CD4-positive, alpha-beta memory T cell (primary cell): ENCODE data around the gene TOX3. TPM values are rescaled to one million over a fixed set of nuclear protein-coding genes. Genes with fewer than 3 reads are reported as not detected.

Source experiments
- CTCF ChIA-PET: fragments of 350-600 bp; sonication (Branson Sonifier 250); formaldehyde crosslinking; loops from one replicate; lab custom pipeline; 2021; ENCODE audit warnings: inconsistent platforms; ENCODE audit not compliant: partially characterized antibody; lab: Charles Lee
- POLR2A ChIA-PET: fragments of 350-600 bp; sonication (Branson Sonifier 250); formaldehyde crosslinking; loops from one replicate; lab custom pipeline; 2021; ENCODE audit not compliant: partially characterized antibody; lab: Charles Lee
- DNase-seq, 5 donors: peaks; one replicate each; pipeline versions ENCODE4 v3.0.0 to v3.0.0-alpha.2; 2020 to 2022; ENCODE audit warnings: mixed read lengths in 1 of 5
- H3K27ac ChIP-seq: one replicate; pipeline ENCODE4 v1.7.0; 2013; ENCODE audit warnings: low read depth, low read length
- H3K27me3 ChIP-seq: 2 replicates; pipeline ENCODE4 v1.7.0; 2013; ENCODE audit warnings: mild to moderate bottlenecking, low read length, moderate library complexity; ENCODE audit not compliant: insufficient read depth
- H3K36me3 ChIP-seq: 2 replicates; pipeline ENCODE4 v1.7.0; 2013; ENCODE audit warnings: mild to moderate bottlenecking, low read length, moderate library complexity; ENCODE audit not compliant: insufficient read depth
- H3K4me1 ChIP-seq: 2 replicates; pipeline ENCODE4 v1.7.0; 2013; ENCODE audit warnings: mild to moderate bottlenecking, low read length, moderate library complexity; ENCODE audit not compliant: insufficient read depth
- H3K4me3 ChIP-seq, 2 donors: one replicate each; pipeline ENCODE4 v1.7.0; 2013; ENCODE audit warnings: low read length in 2 of 2, mild to moderate bottlenecking in 1 of 2
- H3K9me3 ChIP-seq, 2 donors: one replicate each; pipeline ENCODE4 v1.7.0; 2013; ENCODE audit warnings: low read length in 2 of 2, control low read depth in 1 of 2; ENCODE audit not compliant: control insufficient read depth in 1 of 2
- H3K27ac Mint-ChIP-seq, 7 donors: one replicate each; pipeline ENCODE4 v1.8.0; 2020 to 2021; ENCODE audit warnings: mixed read lengths in 7 of 7, mild to moderate bottlenecking in 6 of 7, inconsistent platforms in 3 of 7, moderate library complexity in 3 of 7
- H3K27me3 Mint-ChIP-seq, 2 donors: one replicate each; pipeline ENCODE4 v1.8.0; 2020 to 2021; ENCODE audit warnings: mixed read lengths in 2 of 2
- H3K36me3 Mint-ChIP-seq, 2 donors: one replicate each; pipeline ENCODE4 v1.8.0; 2020 to 2021; ENCODE audit warnings: mixed read lengths in 2 of 2, inconsistent platforms in 1 of 2, mild to moderate bottlenecking in 1 of 2
- H3K4me1 Mint-ChIP-seq, 4 donors: one replicate each; pipeline ENCODE4 v1.8.0; 2020 to 2021; ENCODE audit warnings: mixed read lengths in 4 of 4, mild to moderate bottlenecking in 1 of 4
- H3K4me3 Mint-ChIP-seq, 8 donors: one replicate each; pipeline ENCODE4 v1.8.0; 2020 to 2021; ENCODE audit warnings: mixed read lengths in 8 of 8, mild to moderate bottlenecking in 7 of 8, moderate library complexity in 6 of 8, inconsistent platforms in 3 of 8
- H3K9me3 Mint-ChIP-seq, 8 donors: one replicate each; pipeline ENCODE4 v1.8.0; 2020 to 2021; ENCODE audit warnings: mixed read lengths in 8 of 8, mild to moderate bottlenecking in 5 of 8, inconsistent platforms in 3 of 8, moderate library complexity in 1 of 8
- intact Hi-C: fragments of 100-400 bp; cut with micrococcal nuclease; formaldehyde crosslinking; loops from one replicate; pipeline ENCODE4 v1.15.1; 2023
- polyA plus RNA-seq, 2 donors: library from polyadenylated mRNA; unstranded; fragments of 300-500 nt; fragmentation: Illumina TruSeq; gene quantifications; one replicate each; pipeline ENCODE4 v1.2.3, GENCODE V29; 2021
- total RNA-seq, 2 experiments: library from RNA; stranded (reverse); gene quantifications; one replicate each; pipeline ENCODE4 v1.2.3, GENCODE V29; 2021

Gene TOX3
- total and polyA plus RNA-seq, 4 experiments from 2014 or later, result 0.13 TPM; not detected in 3

DNA sequence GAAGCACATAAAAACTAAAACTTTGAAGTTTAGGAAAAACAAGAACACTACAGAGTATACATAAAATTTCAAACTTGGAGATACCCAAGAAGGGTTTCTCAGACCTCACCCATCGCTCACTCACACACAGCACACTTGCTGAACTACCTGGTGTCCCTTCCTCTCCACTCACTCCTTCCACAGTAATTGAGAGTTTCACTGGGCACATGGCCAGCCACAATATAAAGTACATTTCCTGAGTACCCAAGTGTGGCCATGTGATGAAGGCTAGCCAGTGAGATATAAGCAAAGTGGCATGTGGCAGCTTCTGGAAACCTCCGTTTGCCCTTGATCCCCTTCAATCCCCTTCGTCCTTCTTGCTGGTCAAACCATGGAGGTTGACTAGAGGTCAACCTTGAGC lies 11.9 kb downstream of the TOX3 start:
- no peak overlapping the region for H3K4me3 ChIP-seq
- POLR2A ChIA-PET, result no interaction called here
- no peak overlapping the region for H3K4me3 Mint-ChIP-seq
- H3K4me1 ChIP-seq, result no peaks in the 10 kb centered on the region
- no peaks in the 10 kb centered on the region for H3K9me3 ChIP-seq
- H3K4me1 Mint-ChIP-seq, result no peaks in the 10 kb centered on the region
- H3K36me3 Mint-ChIP-seq, result no peaks in the 10 kb centered on the region
- H3K36me3 ChIP-seq, result no peaks in the 10 kb centered on the region
- H3K9me3 Mint-ChIP-seq, result peaks cover 0 to 11% (median 5%) of the 10 kb centered on the region in 8 donors
- H3K27me3 Mint-ChIP-seq, result peaks cover 0 to 2% of the 10 kb centered on the region in 2 donors
- intact Hi-C loops, result no loop called here
- CTCF ChIA-PET, result no interaction called here
- DNase-seq, result no peak
- H3K27me3 ChIP-seq, result no peaks in the 10 kb centered on the region
- H3K27ac Mint-ChIP-seq, result no peak overlapping the region
- H3K27ac ChIP-seq, result no peak overlapping the region

- Mint-ChIP-seq H3K4me3 (no peak overlapping the region), H3K27me3 (peaks cover 0 to 2% of the 10 kb centered on the region in 2 donors), H3K4me1 (no peaks in the 10 kb centered on the region), H3K27ac (no peak overlapping the region), H3K36me3 (no peaks in the 10 kb centered on the region), H3K9me3 (peaks cover 0 to 10% (median 3%) of the 10 kb centered on the region in 8 donors)
- no peaks in the 10 kb centered on the region for H3K9me3 ChIP-seq
- H3K27ac ChIP-seq, result no peak overlapping the region
- CTCF ChIA-PET, result no interaction called here
- no peak overlapping the region for H3K4me3 ChIP-seq
- POLR2A ChIA-PET, result no interaction called here
- H3K27me3 ChIP-seq, result no peaks in the 10 kb centered on the region
- no peaks in the 10 kb centered on the region for H3K4me1 ChIP-seq
- DNase-seq, result no peak
- intact Hi-C loops, result no loop called here
- H3K36me3 ChIP-seq, result no peaks in the 10 kb centered on the region
Measured at GRCh38 chr16:52533296-52533695, 13.6 kb downstream of the TOX3 start.

GRCh38 chr16:52532384-52532783 lies 14.6 kb downstream of the TOX3 start:
- no peak overlapping the region for H3K27ac ChIP-seq
- H3K36me3 Mint-ChIP-seq, result no peaks in the 10 kb centered on the region
- intact Hi-C loops, result no loop called here
- H3K27ac Mint-ChIP-seq, result no peak overlapping the region
- no peaks in the 10 kb centered on the region for H3K4me1 Mint-ChIP-seq
- CTCF ChIA-PET, result no interaction called here
- peaks cover 0 to 10% (median 3%) of the 10 kb centered on the region in 8 donors for H3K9me3 Mint-ChIP-seq
- no peaks in the 10 kb centered on the region for H3K9me3 ChIP-seq
- H3K4me1 ChIP-seq, result no peaks in the 10 kb centered on the region
- H3K4me3 ChIP-seq, result no peak overlapping the region
- no peaks in the 10 kb centered on the region for H3K36me3 ChIP-seq
- no peak for DNase-seq
- peaks cover 0 to 2% of the 10 kb centered on the region in 2 donors for H3K27me3 Mint-ChIP-seq
- no peak overlapping the region for H3K4me3 Mint-ChIP-seq
- POLR2A ChIA-PET, result no interaction called here
- H3K27me3 ChIP-seq, result no peaks in the 10 kb centered on the region

DNA sequence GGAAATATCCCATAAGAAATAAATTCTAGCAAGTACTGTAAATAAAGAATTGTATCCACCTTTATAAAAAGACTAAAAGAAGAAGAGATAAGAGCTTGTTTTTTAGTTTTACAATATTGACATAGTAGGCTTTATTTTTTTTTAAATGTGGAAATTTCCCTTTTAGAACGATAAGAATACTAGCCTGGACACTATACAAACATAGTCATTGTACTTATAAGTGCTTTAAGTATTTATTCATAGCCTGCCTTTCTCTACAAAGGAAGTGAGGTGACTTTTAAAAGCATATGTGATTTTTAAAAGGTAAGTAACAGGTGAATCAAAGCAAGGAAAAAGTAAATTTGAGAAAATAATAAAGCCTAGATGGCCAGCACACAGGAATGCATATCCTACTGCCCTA lies 17.7 kb downstream of the TOX3 start:
- H3K4me3 Mint-ChIP-seq, result no peak overlapping the region
- H3K27ac ChIP-seq, result no peak overlapping the region
- intact Hi-C loops, result no loop called here

DNA sequence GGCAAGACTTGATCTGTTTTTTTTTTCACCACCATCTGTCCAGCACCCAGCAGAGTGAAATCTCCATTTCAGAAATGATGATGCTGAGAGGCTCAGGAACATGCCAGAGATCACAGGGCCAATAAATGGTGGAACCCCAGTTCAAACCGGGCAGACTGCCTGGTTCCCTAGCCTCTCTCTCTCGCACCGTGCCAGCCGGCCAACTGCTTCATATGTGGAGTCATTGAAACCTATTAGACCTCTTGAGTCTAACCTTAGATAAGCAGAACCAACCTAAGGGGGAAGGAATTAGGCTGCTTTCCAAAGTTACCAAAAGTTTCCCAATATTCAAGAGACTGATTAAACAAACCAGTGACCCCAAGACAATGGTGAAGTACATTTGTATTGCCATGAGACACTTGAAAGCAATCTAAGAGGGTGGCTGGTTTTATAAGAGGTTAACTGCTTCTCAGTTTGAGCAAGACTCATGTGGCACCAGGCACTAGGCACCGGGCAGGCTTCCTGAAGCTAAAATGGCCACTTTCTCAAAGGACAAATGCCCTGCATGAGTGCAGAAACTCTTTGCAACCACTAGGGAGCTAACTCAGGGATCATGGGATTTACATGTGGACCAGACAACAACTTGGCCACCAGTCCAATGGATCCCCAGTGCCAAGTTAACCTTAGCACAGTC lies 18.4 kb downstream of the TOX3 start:
- ChIA-PET CTCF (no interaction called here), POLR2A (no interaction called here)
- no peak for DNase-seq
- no peak overlapping the region for H3K4me3 ChIP-seq
- H3K27me3 ChIP-seq, result no peaks in the 10 kb centered on the region
- no peaks in the 10 kb centered on the region for H3K36me3 Mint-ChIP-seq
- H3K36me3 ChIP-seq, result no peaks in the 10 kb centered on the region
- H3K27me3 Mint-ChIP-seq, result no peaks in the 10 kb centered on the region
- H3K27ac Mint-ChIP-seq, result no peak overlapping the region
- no peaks in the 10 kb centered on the region for H3K4me1 Mint-ChIP-seq
- no peaks in the 10 kb centered on the region for H3K9me3 ChIP-seq
- H3K27ac ChIP-seq, result no peak overlapping the region
- H3K9me3 Mint-ChIP-seq, result peaks cover 0 to 6% (median 2%) of the 10 kb centered on the region in 8 donors
- intact Hi-C loops, result no loop called here
- no peaks in the 10 kb centered on the region for H3K4me1 ChIP-seq
- no peak overlapping the region for H3K4me3 Mint-ChIP-seq

More for the DNA sequence above, 17.7 kb downstream of the TOX3 start:
- no peaks in the 10 kb centered on the region for H3K4me1 Mint-ChIP-seq
- H3K36me3 ChIP-seq, result no peaks in the 10 kb centered on the region
- no peaks in the 10 kb centered on the region for H3K4me1 ChIP-seq
- ChIA-PET CTCF (no interaction called here), POLR2A (no interaction called here)
- no peaks in the 10 kb centered on the region for H3K27me3 Mint-ChIP-seq
- H3K4me3 ChIP-seq, result no peak overlapping the region
- DNase-seq, result no peak
- H3K9me3 ChIP-seq, result no peaks in the 10 kb centered on the region
- H3K36me3 Mint-ChIP-seq, result no peaks in the 10 kb centered on the region
- H3K27me3 ChIP-seq, result no peaks in the 10 kb centered on the region
- H3K9me3 Mint-ChIP-seq, result peaks cover 0 to 6% (median 2%) of the 10 kb centered on the region in 8 donors
- no peak overlapping the region for H3K27ac Mint-ChIP-seq

- Mint-ChIP-seq H3K27ac (no peak overlapping the region), H3K36me3 (no peaks in the 10 kb centered on the region), H3K4me1 (no peaks in the 10 kb centered on the region), H3K4me3 (no peak overlapping the region), H3K27me3 (peaks cover 0 to 4% of the 10 kb centered on the region in 2 donors), H3K9me3 (peaks cover 0 to 8% (median 3%) of the 10 kb centered on the region in 8 donors)
- H3K4me3 ChIP-seq, result no peak overlapping the region
- no peaks in the 10 kb centered on the region for H3K27me3 ChIP-seq
- POLR2A ChIA-PET, result no interaction called here
- no peak for DNase-seq
- no peaks in the 10 kb centered on the region for H3K4me1 ChIP-seq
- no peaks in the 10 kb centered on the region for H3K36me3 ChIP-seq
- CTCF ChIA-PET, result no interaction called here
- no peaks in the 10 kb centered on the region for H3K9me3 ChIP-seq
- intact Hi-C loops, result no loop called here
- H3K27ac ChIP-seq, result no peak overlapping the region
Measured at GRCh38 chr16:52526830-52527229, 20.1 kb downstream of the TOX3 start.

GRCh38 chr16:52526116-52526828 lies 20.7 kb downstream of the TOX3 start:
- Histone ChIP-seq H3K36me3 (no peaks in the 10 kb centered on the region), H3K27ac (no peak overlapping the region), H3K4me1 (no peaks in the 10 kb centered on the region), H3K9me3 (no peaks in the 10 kb centered on the region), H3K27me3 (no peaks in the 10 kb centered on the region), H3K4me3 (no peak overlapping the region)
- H3K4me3 Mint-ChIP-seq, result no peak overlapping the region
- no peak for DNase-seq
- peaks cover 0 to 8% (median 3%) of the 10 kb centered on the region in 8 donors for H3K9me3 Mint-ChIP-seq
- H3K27ac Mint-ChIP-seq, result no peak overlapping the region
- ChIA-PET POLR2A (no interaction called here), CTCF (no interaction called here)
- peaks cover 0 to 4% of the 10 kb centered on the region in 2 donors for H3K27me3 Mint-ChIP-seq
- H3K36me3 Mint-ChIP-seq, result no peaks in the 10 kb centered on the region
- no peaks in the 10 kb centered on the region for H3K4me1 Mint-ChIP-seq
- intact Hi-C loops, result no loop called here
